Mammary epithelial cell (primary cell): ENCODE measurements around the gene TSPAN18.

ENCODE experiments used
- EZH2 ChIP-seq: IDR thresholded peaks from 2 replicates; pipeline ENCODE4 v1.6.1; 2012; ENCODE audit warnings: low read length, inconsistent platforms, borderline replicate concordance
- TF ChIP-seq, protein P1 (sequence below), 2 donors: IDR thresholded peaks in 1 of 2; conservative IDR thresholded peaks in 1 of 2; 2 replicates each; pipeline ENCODE4 v1.5.1; 2011 to 2012; ENCODE audit warnings: inconsistent platforms in 2 of 2, low read length in 2 of 2, mild to moderate bottlenecking in 2 of 2, control low read depth in 1 of 2, low read depth in 1 of 2; ENCODE audit not compliant: insufficient read depth in 1 of 2; ENCODE audit errors: extremely low read depth in 1 of 2

DNA sequence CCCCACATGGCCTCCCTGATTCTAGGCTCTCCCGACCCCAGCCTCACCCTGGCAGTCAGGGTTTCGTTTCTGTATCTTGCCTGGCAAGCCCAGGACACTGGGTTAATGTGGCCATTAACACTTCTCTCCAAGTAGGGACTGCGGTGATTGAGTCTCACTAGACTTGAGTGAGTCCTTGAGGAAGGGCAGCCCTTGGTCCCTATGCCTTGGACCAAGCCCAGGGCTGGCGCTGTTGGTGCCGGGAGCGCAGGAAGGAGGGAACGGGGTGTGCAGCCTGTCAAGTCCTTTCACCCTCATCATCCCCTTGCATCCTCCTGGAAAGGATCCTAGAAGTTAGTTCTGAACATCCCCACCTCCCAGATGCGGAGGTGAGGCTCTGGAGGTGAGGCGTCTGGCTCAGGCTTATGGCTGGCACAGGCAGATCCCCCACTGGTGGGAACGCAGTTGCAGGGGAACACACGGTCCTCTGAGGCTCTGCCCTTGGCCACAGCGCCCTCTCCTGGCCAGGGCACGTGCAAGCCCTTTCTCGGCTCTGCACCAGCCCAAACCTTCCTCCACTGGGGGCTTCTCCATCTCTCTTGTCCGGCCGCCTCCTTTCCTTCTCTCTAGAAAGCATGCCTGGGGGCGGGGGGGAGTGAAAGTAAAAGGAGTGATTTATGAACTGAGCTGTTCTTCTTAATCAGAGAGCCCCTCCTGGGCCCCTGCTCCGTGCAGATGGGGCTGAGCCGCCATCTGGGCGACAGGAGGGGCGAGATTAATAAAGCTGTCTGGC is 167.3 kb downstream of the TSPAN18 start:
- TF ChIP-seq, protein P1, sequence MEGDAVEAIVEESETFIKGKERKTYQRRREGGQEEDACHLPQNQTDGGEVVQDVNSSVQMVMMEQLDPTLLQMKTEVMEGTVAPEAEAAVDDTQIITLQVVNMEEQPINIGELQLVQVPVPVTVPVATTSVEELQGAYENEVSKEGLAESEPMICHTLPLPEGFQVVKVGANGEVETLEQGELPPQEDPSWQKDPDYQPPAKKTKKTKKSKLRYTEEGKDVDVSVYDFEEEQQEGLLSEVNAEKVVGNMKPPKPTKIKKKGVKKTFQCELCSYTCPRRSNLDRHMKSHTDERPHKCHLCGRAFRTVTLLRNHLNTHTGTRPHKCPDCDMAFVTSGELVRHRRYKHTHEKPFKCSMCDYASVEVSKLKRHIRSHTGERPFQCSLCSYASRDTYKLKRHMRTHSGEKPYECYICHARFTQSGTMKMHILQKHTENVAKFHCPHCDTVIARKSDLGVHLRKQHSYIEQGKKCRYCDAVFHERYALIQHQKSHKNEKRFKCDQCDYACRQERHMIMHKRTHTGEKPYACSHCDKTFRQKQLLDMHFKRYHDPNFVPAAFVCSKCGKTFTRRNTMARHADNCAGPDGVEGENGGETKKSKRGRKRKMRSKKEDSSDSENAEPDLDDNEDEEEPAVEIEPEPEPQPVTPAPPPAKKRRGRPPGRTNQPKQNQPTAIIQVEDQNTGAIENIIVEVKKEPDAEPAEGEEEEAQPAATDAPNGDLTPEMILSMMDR (conservative IDR thresholded peaks at IDR 0.05 in 1 of 2, IDR thresholded peaks at IDR 0.05 in 1 of 2; ENCODE audit: extremely low read depth in 1 of 2, insufficient read depth in 1 of 2, low read depth in 1 of 2, low read length in 2 of 2), result peak; percentile 75 to 92
- TF ChIP-seq EZH2, result no peak
